ENCODE data around the gene BRD7. TPM values are rescaled to one million over a fixed set of nuclear protein-coding genes. Genes with fewer than 3 reads are reported as not detected.
A peak's percentile ranks its signal among the peaks of the same experiment; 100 is the strongest.

Gene BRD7
- total and polyA plus RNA-seq, 10 donors = 39.2 to 69.7 (median 53.4) TPM

- H3K4me3 ChIP-seq = peak overlapping the region in 1 of 8 donors; percentile 61
- H3K36me3 ChIP-seq = peaks cover 0 to 19% (median 5%) of the 10 kb centered on the region in 6 donors
- intact Hi-C loops (cut with DNase I; ENCODE audit: low total_unique reads) = no loop called here
- 58 to 84% (median 65%) methylated on average over 8 to 9 of the region's 9 CpGs for WGBS, 5 donors
- H3K4me1 ChIP-seq = peaks cover 48 to 94% (median 77%) of the 10 kb centered on the region in 6 donors
- peaks cover 0 to 7% (median 0%) of the 10 kb centered on the region in 8 donors for H3K9me3 ChIP-seq
- DNase-seq = peak; percentile 74
- H3K27ac ChIP-seq = peak overlapping the region in 6 of 8 donors; percentile 81 to 98 (median 96)
- no peaks in the 10 kb centered on the region for H3K27me3 ChIP-seq (replicated peaks in 1 of 7)
- no peak for TF ChIP-seq POLR2AphosphoS5 (IDR thresholded peaks at IDR 0.05)
- no peak for TF ChIP-seq POLR2A (IDR thresholded peaks at IDR 0.05)
- no peak for TF ChIP-seq CTCF (IDR thresholded peaks at IDR 0.05 in 8 of 11, conservative IDR thresholded peaks at IDR 0.05 in 3 of 11)
Observed at GRCh38 chr16:50282955-50283631, 85.7 kb downstream of the BRD7 start.

- Histone ChIP-seq H3K4me1 (peaks cover 58 to 99% (median 87%) of the 10 kb centered on the region in 6 donors), H3K27ac (peak overlapping the region; percentile 71 to 98 (median 90)), H3K36me3 (peaks cover 0 to 9% (median 0%) of the 10 kb centered on the region in 6 donors)
Observed at GRCh38 chr16:50282010-50282538, 86.7 kb downstream of the BRD7 start.

GRCh38 chr16:50281391-50282009 is 87.3 kb downstream of the BRD7 start:
- Histone ChIP-seq H3K9me3 (peaks cover 0 to 3% (median 0%) of the 10 kb centered on the region in 8 donors), H3K27ac (peak overlapping the region; percentile 71 to 98 (median 90)), H3K27me3 (replicated peaks in 1 of 7) (no peaks in the 10 kb centered on the region), H3K36me3 (peaks cover 0 to 4% (median 0%) of the 10 kb centered on the region in 6 donors), H3K4me1 (peaks cover 63 to 100% (median 93%) of the 10 kb centered on the region in 6 donors), H3K4me3 (peak overlapping the region in 6 of 8 donors; percentile 15 to 61 (median 26))
- intact Hi-C loops (cut with DNase I; ENCODE audit: low total_unique reads) = no loop called here
- TF ChIP-seq CTCF (IDR thresholded peaks at IDR 0.05 in 8 of 11, conservative IDR thresholded peaks at IDR 0.05 in 3 of 11) (no peak), POLR2A (IDR thresholded peaks at IDR 0.05) (no peak), POLR2AphosphoS5 (IDR thresholded peaks at IDR 0.05) (no peak)
- peak; percentile 84 for DNase-seq
- 17 to 33% (median 30%) methylated on average over 17 to 21 of the region's 21 CpGs for WGBS, 5 donors

More at GRCh38 chr16:50282010-50282538, 86.7 kb downstream of the BRD7 start:
- WGBS, 5 donors = 4 to 17% (median 10%) methylated on average over 7 of the region's 7 CpGs
- intact Hi-C loops (cut with DNase I; ENCODE audit: low total_unique reads) = no loop called here
- H3K9me3 ChIP-seq = peaks cover 0 to 7% (median 0%) of the 10 kb centered on the region in 8 donors
- peak in 1 of 3 donors; percentile 7 for TF ChIP-seq POLR2A (IDR thresholded peaks at IDR 0.05)
- TF ChIP-seq POLR2AphosphoS5 (IDR thresholded peaks at IDR 0.05) = peak; percentile 89 to 93 (median 90)
- TF ChIP-seq CTCF (IDR thresholded peaks at IDR 0.05 in 8 of 11, conservative IDR thresholded peaks at IDR 0.05 in 3 of 11) = peak in 3 of 11 experiments; percentile 32 to 45 (median 38)
- peak overlapping the region in 6 of 8 donors; percentile 15 to 61 (median 26) for H3K4me3 ChIP-seq
- DNase-seq = peak; percentile 97
- H3K27me3 ChIP-seq (replicated peaks in 1 of 7) = no peaks in the 10 kb centered on the region
